Esophagus muscularis mucosa (tissue), 3 donors: ENCODE data around the gene TRRAP.

Experiments used
- POLR2AphosphoS5 ChIP-seq, 2 donors: sonication (generic); formaldehyde crosslinking; IDR thresholded peaks; one replicate each; pipeline ENCODE4 v1.6.1; 2017; ENCODE audit warnings: antibody characterized with exemption in 2 of 2
- TF ChIP-seq, protein P1 (sequence below), 3 experiments: fragments of 200-600 bp in 2 of 3; fragments of 450-650 bp in 1 of 3; sonication (generic) in 2 of 3; IDR thresholded peaks; one replicate each; pipeline ENCODE4 v1.5.1; 2017 to 2019; ENCODE audit warnings: antibody characterized with exemption in 3 of 3, mild to moderate bottlenecking in 2 of 3, moderate library complexity in 1 of 3

DNA sequence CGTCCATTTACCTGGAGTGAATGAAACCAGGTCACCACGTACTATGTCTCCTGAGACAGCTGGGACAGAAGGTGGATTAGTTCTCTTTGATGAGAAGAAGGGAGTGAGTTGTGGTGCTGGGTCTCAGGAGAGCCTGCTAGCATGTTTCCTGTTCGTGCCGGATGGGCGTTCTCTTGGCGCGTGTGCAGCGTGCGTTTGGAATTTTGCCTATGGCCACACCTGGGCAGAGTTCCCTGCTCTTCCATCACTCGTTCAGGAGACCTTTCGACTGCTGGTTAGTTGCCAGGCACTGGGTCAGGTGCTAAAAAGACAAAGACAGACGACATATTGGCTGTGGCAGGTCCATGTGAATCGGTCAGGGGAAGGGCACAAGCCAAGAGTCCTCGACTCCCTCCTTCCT is 90.3 kb downstream of the TRRAP start:
- TF ChIP-seq, protein P1, sequence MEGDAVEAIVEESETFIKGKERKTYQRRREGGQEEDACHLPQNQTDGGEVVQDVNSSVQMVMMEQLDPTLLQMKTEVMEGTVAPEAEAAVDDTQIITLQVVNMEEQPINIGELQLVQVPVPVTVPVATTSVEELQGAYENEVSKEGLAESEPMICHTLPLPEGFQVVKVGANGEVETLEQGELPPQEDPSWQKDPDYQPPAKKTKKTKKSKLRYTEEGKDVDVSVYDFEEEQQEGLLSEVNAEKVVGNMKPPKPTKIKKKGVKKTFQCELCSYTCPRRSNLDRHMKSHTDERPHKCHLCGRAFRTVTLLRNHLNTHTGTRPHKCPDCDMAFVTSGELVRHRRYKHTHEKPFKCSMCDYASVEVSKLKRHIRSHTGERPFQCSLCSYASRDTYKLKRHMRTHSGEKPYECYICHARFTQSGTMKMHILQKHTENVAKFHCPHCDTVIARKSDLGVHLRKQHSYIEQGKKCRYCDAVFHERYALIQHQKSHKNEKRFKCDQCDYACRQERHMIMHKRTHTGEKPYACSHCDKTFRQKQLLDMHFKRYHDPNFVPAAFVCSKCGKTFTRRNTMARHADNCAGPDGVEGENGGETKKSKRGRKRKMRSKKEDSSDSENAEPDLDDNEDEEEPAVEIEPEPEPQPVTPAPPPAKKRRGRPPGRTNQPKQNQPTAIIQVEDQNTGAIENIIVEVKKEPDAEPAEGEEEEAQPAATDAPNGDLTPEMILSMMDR (IDR thresholded peaks at IDR 0.05) = no peak
- TF ChIP-seq POLR2AphosphoS5 (IDR thresholded peaks at IDR 0.05) = no peak
